ENCODE data around the gene SRPK1.

Gene SRPK1

GRCh38 chr6:35903679-35904078 is 17.2 kb downstream of the SRPK1 start:
- in situ Hi-C loops (cut with MboI; ENCODE audit: low sequenced_read_pairs): no loop called here

GRCh38 chr6:35900448-35900847 is 20.4 kb downstream of the SRPK1 start:
- in situ Hi-C loops (cut with MboI; ENCODE audit: low sequenced_read_pairs): no loop called here

GRCh38 chr6:35898003-35898402 is 22.9 kb downstream of the SRPK1 start:
- in situ Hi-C loops (cut with MboI; ENCODE audit: low sequenced_read_pairs): no loop called here

- in situ Hi-C loops (cut with MboI; ENCODE audit: low sequenced_read_pairs): no loop called here
Observed at GRCh38 chr6:35897486-35897885, 23.4 kb downstream of the SRPK1 start.

GRCh38 chr6:35897036-35897435 is 23.9 kb downstream of the SRPK1 start:
- in situ Hi-C loops (cut with MboI; ENCODE audit: low sequenced_read_pairs): no loop called here

GRCh38 chr6:35896228-35896627 is 24.7 kb downstream of the SRPK1 start:
- in situ Hi-C loops (cut with MboI; ENCODE audit: low sequenced_read_pairs): no loop called here

- in situ Hi-C loops (cut with MboI; ENCODE audit: low sequenced_read_pairs): no loop called here
Observed at GRCh38 chr6:35895560-35895959, 25.3 kb downstream of the SRPK1 start.

GRCh38 chr6:35894776-35895175 is 26.1 kb downstream of the SRPK1 start:
- in situ Hi-C loops (cut with MboI; ENCODE audit: low sequenced_read_pairs): no loop called here

GRCh38 chr6:35893246-35893645 is 27.7 kb downstream of the SRPK1 start:
- in situ Hi-C loops (cut with MboI; ENCODE audit: low sequenced_read_pairs): no loop called here

- in situ Hi-C loops (cut with MboI; ENCODE audit: low sequenced_read_pairs): no loop called here
Observed at GRCh38 chr6:35892482-35892881, 28.4 kb downstream of the SRPK1 start.

GRCh38 chr6:35879151-35879550 is 41.7 kb downstream of the SRPK1 start:
- in situ Hi-C loops (cut with MboI; ENCODE audit: low sequenced_read_pairs): no loop called here

- in situ Hi-C loops (cut with MboI; ENCODE audit: low sequenced_read_pairs): no loop called here
Observed at GRCh38 chr6:35876902-35877301, 44.0 kb downstream of the SRPK1 start.

GRCh38 chr6:35874730-35875129 is 46.2 kb downstream of the SRPK1 start:
- in situ Hi-C loops (cut with MboI; ENCODE audit: low sequenced_read_pairs): no loop called here

GRCh38 chr6:35859367-35859766 is 61.5 kb downstream of the SRPK1 start:
- in situ Hi-C loops (cut with MboI; ENCODE audit: low sequenced_read_pairs): no loop called here

GRCh38 chr6:35857853-35858252 is 63.0 kb downstream of the SRPK1 start:
- in situ Hi-C loops (cut with MboI; ENCODE audit: low sequenced_read_pairs): no loop called here

GRCh38 chr6:35856250-35856649 is 64.6 kb downstream of the SRPK1 start:
- in situ Hi-C loops (cut with MboI; ENCODE audit: low sequenced_read_pairs): no loop called here

GRCh38 chr6:35852994-35853393 is 67.9 kb downstream of the SRPK1 start:
- in situ Hi-C loops (cut with MboI; ENCODE audit: low sequenced_read_pairs): no loop called here

- in situ Hi-C loops (cut with MboI; ENCODE audit: low sequenced_read_pairs): no loop called here
Observed at GRCh38 chr6:35850208-35850607, 70.7 kb downstream of the SRPK1 start.

- in situ Hi-C loops (cut with MboI; ENCODE audit: low sequenced_read_pairs): no loop called here
Observed at GRCh38 chr6:35844290-35844689, 76.6 kb downstream of the SRPK1 start.

- in situ Hi-C loops (cut with MboI; ENCODE audit: low sequenced_read_pairs): no loop called here
Observed at GRCh38 chr6:35842381-35842780, 78.5 kb downstream of the SRPK1 start.

GRCh38 chr6:35839019-35839418 is 81.9 kb downstream of the SRPK1 start:
- in situ Hi-C loops (cut with MboI; ENCODE audit: low sequenced_read_pairs): no loop called here

- in situ Hi-C loops (cut with MboI; ENCODE audit: low sequenced_read_pairs): no loop called here
Observed at GRCh38 chr6:35833536-35833935, 87.4 kb downstream of the SRPK1 start.

GRCh38 chr6:35831257-35832007 is 89.5 kb downstream of the SRPK1 start:
- in situ Hi-C loops (cut with MboI; ENCODE audit: low sequenced_read_pairs): no loop called here
